HG03066 (cell line): ENCODE measurements around the gene COPS7A.

ENCODE experiments used
- ATAC-seq: cut with Tn5 transposase; IDR thresholded peaks from one replicate; pipeline ENCODE4 v1.9.1; 2021; ENCODE audit warnings: low read depth; ENCODE audit not compliant: unreplicated experiment

The COPS7A gene, protein sequence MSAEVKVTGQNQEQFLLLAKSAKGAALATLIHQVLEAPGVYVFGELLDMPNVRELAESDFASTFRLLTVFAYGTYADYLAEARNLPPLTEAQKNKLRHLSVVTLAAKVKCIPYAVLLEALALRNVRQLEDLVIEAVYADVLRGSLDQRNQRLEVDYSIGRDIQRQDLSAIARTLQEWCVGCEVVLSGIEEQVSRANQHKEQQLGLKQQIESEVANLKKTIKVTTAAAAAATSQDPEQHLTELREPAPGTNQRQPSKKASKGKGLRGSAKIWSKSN

DNA sequence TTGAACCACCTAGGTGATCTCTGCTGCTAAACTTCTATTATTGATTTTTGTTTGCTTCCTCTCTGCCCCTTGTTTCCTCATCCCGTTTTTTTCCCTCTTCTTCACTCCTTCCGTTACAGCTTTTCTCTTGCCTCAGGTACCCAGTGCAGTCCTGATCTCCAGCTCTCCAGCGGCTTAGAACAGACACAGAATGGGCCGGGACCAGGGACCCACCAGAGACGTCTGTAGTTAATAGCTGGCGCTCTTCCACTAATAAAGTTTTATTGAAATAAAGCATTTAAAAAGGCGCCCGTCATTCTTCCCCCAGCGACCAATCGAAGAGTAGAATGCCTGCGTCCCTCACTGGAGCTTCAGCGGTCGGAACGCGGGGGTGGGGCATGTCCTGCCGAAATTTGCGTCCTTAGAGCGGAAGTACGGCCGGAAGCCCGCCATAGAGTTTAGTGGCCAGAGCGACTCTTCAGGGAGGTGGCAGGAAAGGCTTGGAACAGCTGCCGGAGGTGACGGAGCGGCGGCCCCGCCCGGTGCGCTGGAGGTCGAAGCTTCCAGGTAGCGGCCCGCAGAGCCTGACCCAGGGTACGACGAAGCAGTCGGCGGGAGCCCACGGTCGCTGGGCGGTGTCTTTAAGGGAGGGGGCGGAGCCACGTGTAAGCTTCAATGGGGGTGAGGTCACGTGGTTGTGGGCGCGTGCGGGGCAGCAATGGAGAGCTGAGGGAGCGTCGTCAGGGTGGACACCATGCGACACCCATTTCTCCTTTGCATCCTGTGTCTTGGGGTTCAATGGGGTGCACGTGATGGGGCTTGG lies at the start of gene COPS7A:
Gene COPS7A (plus strand): TSS at position 440 of the 802 bp plus-strand sequence. CDS start 611 bp downstream, outside the sequence.
- peak; percentile 91 for ATAC-seq

DNA sequence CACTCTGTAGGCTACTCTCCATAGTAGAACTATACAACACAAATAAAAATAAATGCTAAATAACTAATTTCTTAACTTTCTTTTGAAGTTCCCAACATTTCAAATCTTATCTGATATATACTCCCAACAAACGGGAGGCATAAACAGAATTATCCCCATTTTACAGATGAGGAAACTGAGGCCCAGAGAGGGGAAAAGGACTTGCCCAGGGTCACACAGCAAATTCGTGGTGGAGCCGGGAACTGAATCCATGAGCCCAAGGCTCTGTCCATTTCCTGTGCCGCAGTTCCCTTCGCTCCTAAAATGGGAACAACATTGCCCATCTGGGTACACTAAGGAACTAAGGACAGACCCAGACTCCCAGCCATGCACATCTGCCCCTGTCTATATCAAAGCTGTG lies 46.9 kb upstream of the COPS7A start:
- ATAC-seq = no peak

DNA sequence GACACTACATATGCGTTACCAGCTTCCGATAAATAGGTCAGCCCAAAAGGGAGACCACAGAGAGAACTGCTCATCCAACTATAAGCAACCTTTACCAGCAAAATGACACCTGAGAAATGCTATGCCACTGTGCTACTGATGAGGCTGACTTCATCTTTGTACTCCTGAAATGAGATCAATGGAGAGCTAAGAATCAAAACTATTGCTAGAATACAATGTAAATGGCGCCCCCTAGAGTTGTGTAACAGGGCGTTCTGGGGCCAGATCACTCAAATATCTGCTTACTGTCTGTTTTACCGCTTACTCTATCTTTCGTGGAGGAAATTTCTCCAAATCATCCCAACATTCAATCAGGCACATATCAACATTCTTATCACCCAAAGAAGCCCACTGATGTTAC lies 39.2 kb upstream of the COPS7A start:
- ATAC-seq = no peak

DNA sequence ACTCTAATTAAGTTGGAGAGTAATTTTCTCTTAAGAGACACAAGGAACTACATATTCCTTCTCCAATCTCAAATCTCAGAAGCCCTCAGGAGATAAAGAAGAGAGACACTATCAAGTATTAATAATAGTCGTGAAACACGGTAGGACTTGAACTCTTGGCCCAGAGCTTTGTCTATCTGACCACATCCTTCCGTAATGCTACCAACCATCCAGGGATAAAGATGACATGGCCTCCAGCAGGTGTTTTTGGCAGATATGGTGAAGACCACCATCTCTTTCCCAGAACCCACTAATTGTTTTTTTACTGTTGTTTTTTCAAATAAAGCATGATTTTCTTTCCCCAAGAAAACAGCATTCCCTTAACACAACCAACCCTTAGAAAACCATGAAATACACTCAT lies 38.0 kb upstream of the COPS7A start:
- ATAC-seq = no peak

DNA sequence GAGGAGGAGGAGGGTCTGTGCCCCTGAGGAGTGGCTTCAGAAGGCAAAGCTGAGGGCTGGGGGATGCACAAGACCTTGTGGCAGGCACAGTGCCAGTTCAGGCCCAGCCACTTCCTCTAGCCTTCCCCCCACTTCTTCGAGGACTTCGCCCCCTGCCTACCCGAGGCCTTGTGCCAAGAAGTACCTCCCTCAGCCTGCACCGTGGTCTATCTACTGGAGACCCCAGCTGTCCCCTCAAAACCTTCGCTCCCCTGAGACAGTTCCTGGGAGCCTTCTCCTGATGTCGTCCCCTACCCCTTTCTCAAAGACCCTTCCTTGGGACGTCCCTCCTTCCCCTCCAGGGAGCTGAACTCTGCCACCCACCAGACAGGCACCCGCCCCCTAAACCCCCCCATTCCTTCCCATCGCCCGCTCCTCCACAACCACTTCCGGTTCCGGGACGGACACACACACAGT lies 35.3 kb upstream of the COPS7A start:
- ATAC-seq = no peak

DNA sequence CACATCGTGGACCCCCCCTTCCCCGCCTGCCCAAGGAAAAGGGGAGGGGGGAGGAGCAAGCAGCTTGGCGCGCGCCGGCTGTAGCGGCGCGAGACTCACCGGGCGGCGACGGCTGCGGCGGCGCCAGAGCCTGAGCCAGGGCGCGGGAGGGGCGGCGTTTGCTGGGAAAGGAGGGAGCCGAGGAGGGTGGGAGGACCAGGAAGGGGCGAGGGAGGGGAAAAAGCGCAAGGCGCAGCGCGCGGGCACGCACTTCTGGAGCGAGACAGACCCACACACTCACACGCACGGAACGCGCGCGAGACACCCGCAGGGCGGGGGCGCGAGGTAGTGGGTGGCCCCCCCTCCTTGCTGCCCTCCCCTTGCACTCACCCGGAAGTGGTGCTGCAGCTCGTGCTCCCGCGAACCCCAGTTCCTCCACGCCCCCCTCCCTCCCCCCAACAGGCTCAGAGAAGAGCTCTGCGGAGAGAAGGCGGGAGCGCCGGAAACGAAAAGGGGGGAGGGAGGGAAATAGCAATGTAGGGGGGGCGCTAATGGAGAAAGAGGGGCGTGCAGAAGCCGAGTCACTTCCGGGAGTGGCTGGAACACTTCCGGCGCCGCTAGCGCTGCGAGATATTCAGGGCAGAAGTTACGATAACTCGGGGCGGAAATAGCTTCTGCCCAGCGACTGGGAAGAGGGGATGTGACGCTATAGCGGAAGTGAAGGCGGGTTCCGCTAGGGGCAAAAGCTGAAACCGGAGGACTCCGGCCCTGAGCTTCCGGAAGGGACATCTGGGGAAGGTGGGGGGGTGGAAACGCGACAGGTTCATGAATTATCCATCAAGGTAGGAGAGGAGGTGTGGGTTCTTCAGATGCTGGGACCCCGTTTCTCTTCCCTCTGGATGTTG lies 34.6 kb upstream of the COPS7A start, which contains the start of gene ZNF384:
Gene ZNF384 (minus strand): TSS at position 377 of the 884 bp plus-strand sequence. CDS start 9,855 bp downstream, outside the sequence.
- peak; percentile 81 for ATAC-seq

DNA sequence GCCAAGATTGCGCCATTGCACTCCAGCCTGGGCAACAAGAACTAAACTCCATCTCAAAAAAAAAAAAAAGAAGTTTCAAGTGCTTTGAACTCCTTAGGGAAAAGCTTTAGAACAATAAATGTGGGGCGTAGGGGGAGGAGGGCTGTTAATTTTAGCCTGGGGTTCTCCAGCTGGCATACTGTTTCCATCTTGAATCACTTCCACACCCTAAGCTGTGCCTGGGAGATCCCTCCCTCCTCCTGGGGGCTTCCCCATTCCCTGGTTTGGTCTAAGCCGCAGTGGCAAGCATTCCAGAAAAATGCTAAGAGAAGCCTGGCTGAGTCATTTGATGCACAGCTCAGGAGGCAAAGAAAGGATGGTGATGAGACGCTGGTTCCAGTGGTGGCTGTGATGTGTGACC lies 32.4 kb upstream of the COPS7A start:
- ATAC-seq = no peak

DNA sequence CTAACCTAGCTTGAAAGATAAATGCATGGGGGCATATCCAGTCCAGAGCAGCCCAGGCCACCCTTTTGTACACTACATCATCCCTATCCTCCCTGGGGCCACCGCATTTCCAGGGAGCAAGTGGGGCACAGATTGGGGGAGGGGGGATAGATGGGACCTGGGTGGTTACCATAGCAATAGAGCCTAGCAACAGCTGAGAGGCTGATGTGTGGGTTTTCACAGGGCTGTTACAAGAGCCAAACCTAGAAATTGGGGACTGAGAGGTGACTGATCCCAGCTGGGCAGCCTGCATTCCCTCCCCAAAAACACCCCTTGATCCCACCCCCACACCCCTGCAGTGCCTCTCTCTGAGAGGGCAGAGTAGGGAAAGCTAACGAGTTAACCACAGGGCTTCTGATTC lies 31.0 kb upstream of the COPS7A start:
- no peak for ATAC-seq

DNA sequence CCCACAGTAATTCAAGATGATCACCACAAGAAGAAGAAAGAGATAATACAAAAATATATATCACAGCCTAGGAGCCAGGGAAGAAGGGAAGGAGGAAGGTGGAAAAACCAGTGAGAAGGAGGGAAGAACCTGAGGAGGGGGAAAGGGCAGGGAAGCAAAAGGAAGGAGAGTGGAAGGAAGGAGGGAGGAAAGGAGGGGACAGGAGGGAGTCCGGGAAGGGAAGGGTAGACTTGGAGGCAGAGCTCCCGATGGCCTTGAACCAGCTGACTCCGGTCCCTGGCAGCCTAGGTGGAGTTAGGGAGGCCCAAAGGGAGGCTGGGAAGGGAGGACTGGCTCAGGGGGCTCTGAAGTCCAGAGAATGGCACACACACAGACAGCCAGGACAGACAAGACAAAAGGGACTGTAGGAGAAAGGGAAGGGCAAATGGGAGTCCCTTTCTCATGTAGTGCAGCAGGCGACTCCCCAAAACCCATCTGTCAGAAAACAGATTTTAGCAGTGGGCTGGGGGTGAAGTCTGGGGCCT lies 30.0 kb upstream of the COPS7A start:
- no peak for ATAC-seq

DNA sequence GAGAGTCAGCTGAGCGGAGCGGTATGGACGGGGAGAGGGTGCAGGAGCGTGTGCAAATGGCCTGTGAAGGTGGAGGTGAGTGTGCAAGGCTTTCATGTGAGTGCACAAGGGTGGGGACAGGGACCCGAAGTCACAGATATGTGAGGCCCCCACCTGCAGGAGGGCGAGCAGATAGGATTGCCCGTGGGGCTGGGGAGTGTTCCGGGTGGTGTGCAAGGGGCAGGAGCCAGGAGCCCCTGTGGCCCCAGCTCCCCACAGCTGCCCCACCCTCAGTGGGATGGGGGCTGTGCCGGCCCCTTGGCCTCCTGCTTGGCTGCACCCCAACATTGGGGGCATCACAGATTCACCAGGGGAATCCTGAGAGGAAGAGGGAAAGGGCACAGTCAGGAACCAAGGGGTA lies 29.1 kb upstream of the COPS7A start:
- no peak for ATAC-seq

DNA sequence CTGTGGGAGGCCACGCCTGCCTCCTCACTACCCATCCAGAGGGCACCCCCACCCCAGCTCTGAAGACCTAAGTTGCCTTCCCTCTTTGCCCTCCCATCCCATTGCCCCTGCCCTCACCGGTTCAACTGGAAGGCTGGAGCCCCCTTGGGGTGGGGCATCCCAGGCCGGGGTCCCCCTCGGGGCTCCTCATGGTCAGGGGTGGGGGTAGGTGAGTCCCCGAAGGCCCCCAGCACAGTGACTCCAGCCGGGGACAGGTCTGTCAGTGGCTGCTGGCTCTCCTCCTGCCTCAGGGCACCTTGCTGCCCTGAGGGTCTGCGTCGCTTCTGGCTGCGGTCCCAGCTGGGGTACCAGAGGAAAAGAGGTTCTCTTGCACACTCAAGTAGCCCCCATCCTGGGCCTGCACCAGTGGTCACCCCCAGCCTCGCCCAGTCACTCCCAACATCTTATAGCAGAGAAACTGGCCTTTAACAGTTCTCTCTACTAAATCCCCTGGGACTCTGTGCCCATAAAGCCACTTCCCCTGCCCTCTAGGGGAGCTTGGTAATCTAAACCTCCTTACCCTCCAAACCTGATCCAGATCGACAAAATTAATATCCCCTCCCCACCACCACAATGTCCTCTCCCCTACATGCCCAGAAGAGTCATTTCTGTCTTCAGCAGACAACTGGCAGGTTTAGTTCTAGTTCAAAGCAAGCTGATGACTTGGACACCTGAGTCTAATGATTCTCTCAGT lies 28.4 kb upstream of the COPS7A start:
- no peak for ATAC-seq

DNA sequence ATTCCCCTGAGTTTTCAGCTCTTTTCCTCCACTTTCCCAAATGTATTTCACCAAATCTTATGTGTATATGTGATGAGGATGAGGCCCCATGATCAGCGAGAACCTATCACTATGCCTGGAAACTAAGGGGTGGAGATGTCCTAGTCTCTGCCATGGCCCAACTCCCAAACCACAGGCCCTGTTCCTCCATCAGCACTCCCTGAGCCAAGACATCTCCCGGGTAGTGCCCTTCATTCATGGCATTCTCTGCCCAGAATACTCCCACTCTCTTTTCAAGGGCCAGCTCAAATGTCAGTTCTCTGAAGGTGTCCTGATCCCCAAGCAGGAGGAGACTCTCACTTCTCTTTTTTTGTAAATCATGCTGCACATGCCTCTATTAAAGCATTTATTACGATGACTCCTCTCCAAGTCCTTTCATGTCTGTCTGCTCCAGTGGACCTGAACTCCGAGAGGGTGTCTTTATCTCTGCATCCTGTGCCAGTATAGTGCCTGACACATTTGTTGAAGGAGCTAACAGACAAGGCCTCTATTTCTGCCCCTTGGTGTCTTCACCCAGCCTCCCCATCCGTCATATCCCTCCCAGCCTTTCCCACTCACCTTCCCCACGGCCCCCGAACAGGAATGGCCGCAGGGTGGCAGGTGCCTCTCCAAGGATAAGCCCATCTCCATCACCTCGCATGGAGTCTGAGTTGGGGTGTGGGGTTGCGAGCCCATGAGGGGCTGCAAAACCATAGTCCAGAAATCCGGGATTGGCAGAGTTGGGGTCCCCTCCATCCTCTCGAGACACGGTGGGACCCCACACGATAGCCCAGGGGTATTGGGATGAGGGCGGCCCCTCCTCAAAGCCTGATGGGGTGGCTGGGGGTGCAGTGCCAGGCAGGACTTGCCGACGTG lies 26.9 kb upstream of the COPS7A start:
- no peak for ATAC-seq

DNA sequence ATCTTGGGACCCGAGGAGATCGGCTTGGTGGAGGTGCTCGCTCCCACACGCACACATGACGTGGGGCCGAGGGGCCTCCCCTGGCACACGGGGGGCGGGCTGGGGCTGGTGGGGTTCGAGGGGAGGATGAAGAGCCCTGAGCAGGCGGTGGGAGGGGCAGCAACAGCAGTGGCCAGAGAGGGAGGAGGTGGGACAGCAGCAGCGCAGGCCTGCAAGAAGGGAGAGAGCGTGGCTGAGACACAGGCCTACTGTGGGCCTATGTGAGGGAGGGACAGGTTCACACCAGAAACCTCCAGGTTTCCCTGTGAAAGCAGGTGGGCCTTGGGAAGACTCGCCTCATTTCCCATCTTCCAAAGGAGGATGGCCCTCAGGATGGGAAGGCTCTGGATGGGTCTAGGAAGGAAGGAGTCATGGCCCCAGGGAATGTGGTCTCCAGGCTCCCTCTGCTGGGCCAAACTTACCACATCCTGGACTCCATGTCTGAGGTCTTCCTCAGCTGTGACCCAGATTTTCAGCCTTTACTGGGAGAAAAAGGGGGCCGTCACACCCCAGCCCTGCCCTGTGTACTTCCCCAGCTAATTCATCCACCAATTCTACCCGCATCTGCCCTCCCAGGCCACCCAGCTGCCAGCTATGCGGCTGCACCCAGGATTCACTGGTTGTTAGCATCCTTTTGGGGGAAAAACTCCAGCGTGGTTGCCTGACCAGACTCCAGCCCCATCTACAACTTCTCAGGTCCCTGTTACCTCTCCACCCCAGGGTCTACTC lies 26.1 kb upstream of the COPS7A start:
- no peak for ATAC-seq

DNA sequence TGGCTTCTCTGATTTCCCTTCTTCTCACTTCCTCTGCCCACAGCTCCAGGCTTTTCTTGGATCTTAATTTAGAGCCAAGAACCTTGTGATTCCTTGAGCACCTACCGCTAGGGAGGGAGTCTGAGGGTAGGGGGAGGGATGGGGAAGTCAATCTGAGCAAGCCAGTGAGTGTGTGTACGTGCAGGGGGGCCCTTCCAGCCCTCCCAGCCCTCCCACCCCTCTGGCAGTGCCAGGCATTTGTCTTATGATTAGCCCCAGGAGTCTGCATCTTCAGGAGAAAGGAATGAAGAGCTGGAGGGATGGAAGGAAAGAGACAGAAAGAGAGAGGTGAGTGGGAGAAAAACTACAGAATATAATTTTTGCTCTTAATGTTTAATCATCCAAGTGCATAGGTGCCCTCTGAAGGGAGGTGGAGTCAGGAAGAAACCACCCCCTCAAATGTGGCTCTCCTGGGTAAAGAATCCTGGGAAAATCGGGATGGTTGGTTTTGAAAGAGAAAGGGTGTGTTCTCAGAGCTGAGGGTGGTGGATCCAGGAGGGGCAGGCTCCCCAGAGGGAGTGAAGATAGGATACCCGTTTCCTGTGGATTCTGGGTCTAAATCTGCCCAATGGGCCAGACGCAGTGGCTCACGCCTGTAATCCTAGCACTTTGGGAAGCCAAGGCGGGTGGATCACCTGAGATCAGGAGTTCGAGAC lies 25.3 kb upstream of the COPS7A start:
- ATAC-seq = no peak

DNA sequence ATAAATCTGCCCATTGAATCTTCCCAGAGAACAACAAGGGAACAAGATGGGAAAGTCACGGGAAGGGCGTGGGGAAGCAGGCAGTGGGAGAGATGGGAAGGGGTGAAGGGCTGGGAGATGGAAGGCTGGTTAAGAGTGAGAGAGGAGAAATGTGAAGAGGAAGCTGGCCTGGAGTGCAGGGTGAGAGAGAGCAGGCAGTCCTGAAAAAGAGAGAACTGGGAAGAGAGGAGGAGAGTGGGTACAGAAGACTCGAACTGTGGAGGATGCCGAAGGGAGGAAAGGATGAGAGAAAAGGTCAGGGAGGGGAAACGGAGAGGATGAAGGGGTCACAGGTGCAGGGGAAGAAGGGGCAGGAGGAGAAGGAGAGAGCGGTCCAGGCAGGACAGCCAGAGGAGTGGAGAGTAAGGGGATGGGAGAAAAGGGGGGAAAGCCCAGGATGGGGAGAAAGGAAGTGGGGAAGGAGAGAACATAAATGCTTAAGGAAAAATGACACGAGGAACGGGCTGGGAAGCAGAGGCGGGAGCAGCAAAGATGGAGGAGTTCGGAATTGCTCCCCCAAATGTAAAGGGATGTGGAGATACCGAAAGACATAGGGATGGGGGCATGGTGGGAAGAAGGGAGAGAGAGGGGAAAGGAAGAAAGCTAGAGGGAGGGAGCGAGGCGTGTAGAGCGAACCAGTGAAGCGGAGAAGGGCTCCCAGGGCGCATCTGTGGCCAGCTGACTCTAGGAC lies 24.4 kb upstream of the COPS7A start:
- ATAC-seq = no peak

DNA sequence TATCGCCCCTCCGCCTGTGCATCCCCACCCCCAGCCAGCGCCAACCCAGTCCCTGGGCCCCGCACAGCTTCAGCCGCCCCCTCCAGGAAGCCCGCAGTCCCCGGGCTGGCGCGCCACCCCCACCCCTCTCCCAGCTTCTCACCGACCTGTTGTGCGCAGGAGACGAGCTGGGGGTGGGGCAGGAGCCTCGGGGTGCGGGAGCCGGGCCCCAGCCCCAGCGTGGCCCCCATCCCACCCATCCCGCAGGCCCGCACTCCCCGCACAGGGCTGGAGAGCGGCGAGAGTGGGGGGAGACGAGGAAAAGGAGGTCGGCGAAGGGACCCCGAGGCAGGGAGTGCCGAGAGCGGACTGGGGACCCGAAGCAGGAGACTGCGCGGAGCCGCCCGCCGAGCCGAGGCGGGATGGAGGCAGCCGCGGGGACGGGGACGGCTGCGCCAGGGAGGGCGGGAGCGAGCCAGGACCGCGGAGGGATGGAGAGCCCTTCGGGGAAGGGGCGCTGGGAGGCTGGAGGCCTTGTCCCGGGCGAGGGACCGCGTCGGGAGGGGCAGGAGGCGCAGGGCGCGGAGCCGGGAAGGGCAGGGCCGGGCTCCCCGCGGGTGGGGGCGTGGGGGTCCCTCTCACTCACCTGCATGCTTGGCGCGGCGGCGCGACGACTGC lies 23.7 kb upstream of the COPS7A start:
- ATAC-seq = no peak
